RPMI7951 (cell line): Measurements from ENCODE around the gene PROB1. TPM values are rescaled to one million over a fixed set of nuclear protein-coding genes. Genes with fewer than 3 reads are reported as not detected.
A peak's percentile ranks its signal among the peaks of the same experiment; 100 is the strongest.

Source experiments
- DNase-seq: peaks from one replicate; pipeline ENCODE4 v3.0.0-alpha.2; 2012; ENCODE audit warnings: low read depth
- total RNA-seq: library from RNA; depleted of rRNA; stranded (reverse); fragments of >200 nt; shearing (Covaris generic); gene quantifications from 2 replicates; pipeline ENCODE4 v1.2.3, GENCODE V29; 2014; rRNA removed

Gene PROB1
- total RNA-seq, 1 experiment from 2014 or later: 0.12 TPM

DNA sequence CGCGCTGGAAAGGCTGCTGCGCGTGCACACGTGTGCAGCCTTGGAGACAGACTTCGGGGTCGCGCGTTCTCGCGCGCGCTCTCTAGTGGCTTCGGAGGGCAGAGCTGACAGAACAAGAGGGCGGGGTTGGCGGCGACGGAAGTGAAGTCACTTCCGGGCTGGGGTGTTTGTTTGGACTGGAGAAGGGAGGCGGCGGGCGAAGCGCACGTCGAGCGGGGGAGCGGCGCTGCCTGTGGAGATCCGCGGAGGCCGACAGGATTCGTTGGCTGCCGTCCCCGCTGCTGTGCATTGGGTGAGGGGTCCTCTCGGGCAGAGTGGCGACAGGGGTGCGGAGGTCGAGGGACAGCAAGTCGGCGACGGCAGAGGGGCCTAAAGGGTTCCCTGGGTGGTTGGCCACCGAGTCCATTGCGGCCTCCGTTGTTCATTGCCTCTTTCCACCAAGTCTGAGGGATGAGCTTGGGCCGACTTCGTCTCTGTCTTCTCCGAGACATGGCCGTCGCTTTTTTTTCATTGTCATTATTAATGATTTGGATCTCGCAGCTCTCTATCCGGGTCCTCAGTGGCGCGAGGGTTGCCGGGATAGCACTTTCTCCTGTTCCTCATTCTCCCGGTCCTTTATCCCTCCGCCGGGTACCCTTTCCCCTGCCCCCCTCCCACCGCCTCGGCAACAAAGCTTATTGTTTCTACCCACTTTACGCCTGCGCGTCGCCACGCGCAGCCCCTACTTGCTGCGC is 53.0 kb downstream of the PROB1 start, which contains the start of gene PAIP2:
Gene PAIP2 (plus strand): TSS at position 166 of the 734 bp plus-strand sequence. CDS start 21,931 bp downstream, outside the sequence.
- peak; percentile 95 for DNase-seq

- DNase-seq: no peak
These were observed 53.7 kb downstream of the PROB1 start for GRCh38 chr5:139341187-139341688.

Other genes starting within 250 kb of the PROB1 start
- gene SIL1, start 196.7 kb downstream of the PROB1 start, total RNA-seq: 21.4 and 24.9 TPM in 2 replicates
- gene MATR3, start 101.4 kb downstream of the PROB1 start, total RNA-seq: 209 and 241 TPM in 2 replicates
- gene PAIP2, start 53.2 kb downstream of the PROB1 start, total RNA-seq: 34.9 and 45.4 TPM in 2 replicates
- not detected in 2 replicates for gene SLC23A1, start 11.8 kb downstream of the PROB1 start, total RNA-seq
- not detected in 2 replicates for gene MZB1, start 5.2 kb downstream of the PROB1 start, total RNA-seq
- 4.7 and 6.1 TPM in 2 replicates for gene SPATA24, start 9.0 kb upstream of the PROB1 start, total RNA-seq
- 8.7 and 10.3 TPM in 2 replicates for gene DNAJC18, start 44.4 kb upstream of the PROB1 start, total RNA-seq
- gene ECSCR, start 67.6 kb upstream of the PROB1 start, total RNA-seq: 0.29 and 0.60 TPM in 2 replicates
- gene SMIM33, start 75.9 kb upstream of the PROB1 start, total RNA-seq: not detected in 2 replicates
- 9.7 and 10.4 TPM in 2 replicates for gene STING1, start 87.7 kb upstream of the PROB1 start, total RNA-seq
- gene UBE2D2, start 166.2 kb upstream of the PROB1 start, total RNA-seq: 75.7 and 83.7 TPM in 2 replicates